Dermis lymphatic vessel endothelial cell (primary cell): ENCODE data around the gene MED27. TPM values are rescaled to one million over a fixed set of nuclear protein-coding genes. Genes with fewer than 3 reads are reported as not detected.

Experiments
- total RNA-seq: library from RNA; depleted of rRNA; stranded (reverse); fragments of >200 nt; gene quantifications from 2 replicates; pipeline ENCODE4 v1.2.1, GENCODE V29; 2014

Gene MED27, protein sequence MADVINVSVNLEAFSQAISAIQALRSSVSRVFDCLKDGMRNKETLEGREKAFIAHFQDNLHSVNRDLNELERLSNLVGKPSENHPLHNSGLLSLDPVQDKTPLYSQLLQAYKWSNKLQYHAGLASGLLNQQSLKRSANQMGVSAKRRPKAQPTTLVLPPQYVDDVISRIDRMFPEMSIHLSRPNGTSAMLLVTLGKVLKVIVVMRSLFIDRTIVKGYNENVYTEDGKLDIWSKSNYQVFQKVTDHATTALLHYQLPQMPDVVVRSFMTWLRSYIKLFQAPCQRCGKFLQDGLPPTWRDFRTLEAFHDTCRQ
- 10.8 and 11.2 TPM in 2 replicates for total RNA-seq

DNA sequence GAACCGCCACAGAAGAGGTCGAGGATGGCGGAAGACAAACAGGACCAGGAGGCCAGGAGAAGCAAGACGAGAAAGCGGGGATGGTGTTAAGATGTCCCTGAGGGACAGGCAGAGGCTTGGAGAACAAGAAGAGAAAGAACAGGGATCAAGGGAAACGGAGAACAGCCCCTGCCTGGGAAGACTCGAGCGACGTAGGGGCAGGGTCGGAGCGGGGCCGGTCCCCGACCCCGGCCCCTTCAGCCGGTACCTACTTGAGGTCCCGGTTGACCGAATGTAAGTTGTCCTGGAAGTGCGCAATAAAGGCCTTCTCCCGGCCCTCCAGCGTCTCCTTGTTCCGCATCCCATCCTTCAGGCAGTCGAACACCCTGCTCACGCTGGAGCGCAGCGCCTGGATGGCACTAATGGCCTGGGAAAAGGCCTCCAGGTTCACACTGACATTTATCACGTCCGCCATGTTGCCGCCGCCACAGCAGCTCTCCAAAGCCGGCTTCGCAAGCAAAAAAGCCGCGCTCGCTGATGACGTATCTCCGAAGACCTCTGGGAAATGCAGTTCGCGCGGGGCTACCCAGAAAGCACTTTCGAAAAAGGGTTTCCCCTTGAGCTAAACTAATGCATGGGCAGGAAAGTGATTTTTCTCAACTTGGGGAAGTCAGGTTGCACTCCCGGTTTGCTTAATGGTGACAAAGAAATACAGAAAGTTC lies at the start of gene MED27:
TSS of gene MED27 (minus strand) at position 477 of the 701 bp plus-strand sequence. CDS start at position 454, 23 bp downstream.

Other genes with a start within 250 kb of the MED27 start
- gene NTNG2, start 82.2 kb upstream of the MED27 start, total RNA-seq = 0.60 and 1.2 TPM in 2 replicates